Measurements from ENCODE around the gene POGLUT2.

- TF ChIP-seq CTCF (IDR thresholded peaks at IDR 0.05) (no peak), POLR2AphosphoS5 (IDR thresholded peaks at IDR 0.05; ENCODE audit: low read depth, low read length) (no peak)
- TF ChIP-seq, protein P1, sequence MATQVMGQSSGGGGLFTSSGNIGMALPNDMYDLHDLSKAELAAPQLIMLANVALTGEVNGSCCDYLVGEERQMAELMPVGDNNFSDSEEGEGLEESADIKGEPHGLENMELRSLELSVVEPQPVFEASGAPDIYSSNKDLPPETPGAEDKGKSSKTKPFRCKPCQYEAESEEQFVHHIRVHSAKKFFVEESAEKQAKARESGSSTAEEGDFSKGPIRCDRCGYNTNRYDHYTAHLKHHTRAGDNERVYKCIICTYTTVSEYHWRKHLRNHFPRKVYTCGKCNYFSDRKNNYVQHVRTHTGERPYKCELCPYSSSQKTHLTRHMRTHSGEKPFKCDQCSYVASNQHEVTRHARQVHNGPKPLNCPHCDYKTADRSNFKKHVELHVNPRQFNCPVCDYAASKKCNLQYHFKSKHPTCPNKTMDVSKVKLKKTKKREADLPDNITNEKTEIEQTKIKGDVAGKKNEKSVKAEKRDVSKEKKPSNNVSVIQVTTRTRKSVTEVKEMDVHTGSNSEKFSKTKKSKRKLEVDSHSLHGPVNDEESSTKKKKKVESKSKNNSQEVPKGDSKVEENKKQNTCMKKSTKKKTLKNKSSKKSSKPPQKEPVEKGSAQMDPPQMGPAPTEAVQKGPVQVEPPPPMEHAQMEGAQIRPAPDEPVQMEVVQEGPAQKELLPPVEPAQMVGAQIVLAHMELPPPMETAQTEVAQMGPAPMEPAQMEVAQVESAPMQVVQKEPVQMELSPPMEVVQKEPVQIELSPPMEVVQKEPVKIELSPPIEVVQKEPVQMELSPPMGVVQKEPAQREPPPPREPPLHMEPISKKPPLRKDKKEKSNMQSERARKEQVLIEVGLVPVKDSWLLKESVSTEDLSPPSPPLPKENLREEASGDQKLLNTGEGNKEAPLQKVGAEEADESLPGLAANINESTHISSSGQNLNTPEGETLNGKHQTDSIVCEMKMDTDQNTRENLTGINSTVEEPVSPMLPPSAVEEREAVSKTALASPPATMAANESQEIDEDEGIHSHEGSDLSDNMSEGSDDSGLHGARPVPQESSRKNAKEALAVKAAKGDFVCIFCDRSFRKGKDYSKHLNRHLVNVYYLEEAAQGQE (IDR thresholded peaks at IDR 0.05; ENCODE audit: insufficient read depth in 1 of 2, low read depth in 2 of 2, low read length in 1 of 2) = no peak
These were observed 16.0 kb upstream of the POGLUT2 start for GRCh38 chr13:102814793-102815192.
